Epidermal melanocyte (primary cell): Measurements from ENCODE around the gene JAZF1.

Experiments
- DNase-seq: peaks from one replicate; pipeline ENCODE4 v3.0.0; 2011; ENCODE audit warnings: low spot score; ENCODE audit not compliant: insufficient read length

Gene JAZF1

DNA sequence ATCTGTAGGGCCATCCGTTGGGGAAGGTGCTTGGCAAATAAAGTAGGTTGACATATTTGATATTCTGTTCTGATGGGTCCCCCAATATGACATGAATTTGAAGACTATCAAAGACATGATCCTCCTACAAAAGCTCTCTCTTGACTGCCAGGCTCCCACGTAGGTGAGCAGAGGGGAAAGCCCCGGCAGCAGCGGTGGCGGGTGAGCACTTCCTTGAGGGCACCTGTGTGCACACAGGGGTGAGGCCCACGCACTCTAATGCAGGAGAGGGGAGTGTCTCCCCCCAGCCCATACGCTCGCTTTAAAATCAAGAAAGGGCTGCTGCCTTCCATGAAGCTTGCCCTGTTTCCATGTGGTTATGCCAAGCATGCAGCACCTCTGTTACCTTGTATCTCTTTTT lies 340.3 kb downstream of the JAZF1 start:
- DNase-seq: no peak

DNA sequence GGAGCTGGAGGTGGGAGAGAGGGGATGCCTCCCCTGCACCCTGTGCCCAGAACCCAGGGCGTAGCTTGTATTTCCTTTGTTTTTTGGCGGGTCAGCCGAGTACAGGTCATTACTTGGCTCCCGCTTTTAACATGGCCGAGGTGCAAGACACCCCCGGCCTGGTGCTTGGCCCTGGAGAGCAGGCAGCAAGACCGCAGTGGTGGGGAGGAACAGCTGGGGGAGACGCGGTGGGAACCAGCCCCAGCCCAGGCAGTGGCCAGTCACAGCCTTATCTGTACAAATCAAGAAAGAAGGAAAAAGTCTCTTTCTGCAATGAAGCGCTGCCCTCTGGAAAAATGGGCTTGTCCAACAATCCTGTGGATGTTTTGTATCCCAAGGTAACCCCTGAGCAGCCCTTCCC lies 341.5 kb downstream of the JAZF1 start:
- no peak for DNase-seq

DNA sequence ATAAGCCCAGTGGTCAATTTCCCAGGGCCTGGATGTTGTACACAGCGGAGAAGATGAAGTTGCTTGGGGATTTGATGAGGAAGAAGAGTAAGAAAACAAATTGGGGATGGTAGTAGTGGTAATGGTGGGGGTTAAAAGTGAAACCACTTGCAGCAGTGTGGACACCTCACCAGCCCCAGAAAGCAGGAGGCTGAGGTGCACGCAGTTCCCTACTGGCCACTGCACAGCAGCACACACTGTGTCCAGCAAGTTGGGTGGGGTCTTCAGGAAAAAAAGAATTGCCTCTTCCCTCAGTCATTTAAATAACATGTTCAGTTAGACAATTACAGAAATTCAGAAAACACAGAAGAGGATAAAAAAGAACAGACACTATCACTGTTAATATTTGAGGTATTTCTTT lies 344.1 kb downstream of the JAZF1 start:
- DNase-seq: no peak

DNA sequence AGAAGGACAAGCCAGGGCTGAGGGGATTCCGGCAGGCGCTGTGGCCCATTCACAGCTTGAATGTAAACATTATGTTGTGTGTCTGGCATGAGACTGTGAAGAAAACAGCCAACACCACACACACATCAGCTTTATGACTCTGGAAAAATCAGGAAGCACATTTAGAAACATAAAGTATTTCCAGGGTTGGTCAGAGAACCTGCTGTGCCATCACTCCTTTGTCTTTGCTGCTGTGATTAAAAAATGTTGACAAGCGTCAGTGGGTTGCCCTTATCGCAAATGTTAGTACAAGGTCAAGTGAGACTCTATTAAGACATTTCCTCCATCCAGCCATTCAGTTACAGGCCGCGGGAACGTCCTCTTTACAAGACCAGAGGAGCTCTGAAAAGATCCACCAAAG lies 345.2 kb downstream of the JAZF1 start:
- DNase-seq: no peak

DNA sequence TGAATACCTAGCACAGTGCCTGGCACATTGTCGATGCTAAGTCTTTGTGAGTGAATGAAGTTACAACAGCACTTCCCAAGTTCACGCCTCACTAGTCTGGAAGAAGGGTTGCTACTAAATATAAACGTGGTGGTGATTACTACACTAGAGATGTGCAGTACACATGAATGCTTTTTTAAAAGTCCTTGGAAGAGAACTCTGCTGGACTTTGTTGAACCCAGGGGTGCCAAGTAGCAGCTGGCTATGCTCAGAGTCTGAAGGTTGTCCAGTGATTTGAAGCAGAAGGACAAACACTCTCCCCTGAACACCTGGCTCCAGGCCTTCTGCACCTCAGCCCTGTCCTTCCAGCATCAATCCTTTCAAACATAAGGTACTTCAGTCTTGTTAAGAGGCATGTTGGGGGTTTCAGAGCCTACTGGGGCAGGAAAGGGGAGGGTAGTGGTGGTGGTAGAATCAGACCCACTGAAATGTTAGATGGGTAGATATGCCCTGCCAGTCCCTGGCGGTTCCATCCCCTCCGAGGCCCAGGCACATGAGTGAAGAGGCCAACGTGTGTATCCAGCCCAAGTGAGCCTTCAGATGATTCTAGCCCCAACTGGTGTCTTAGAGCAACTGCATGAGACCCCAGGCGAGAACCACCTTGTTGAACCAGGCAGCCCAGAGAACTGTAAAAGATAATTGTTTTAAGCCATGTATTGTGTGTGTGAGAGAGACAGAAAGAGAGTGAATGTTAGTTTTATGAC lies 346.2 kb downstream of the JAZF1 start:
- no peak for DNase-seq

DNA sequence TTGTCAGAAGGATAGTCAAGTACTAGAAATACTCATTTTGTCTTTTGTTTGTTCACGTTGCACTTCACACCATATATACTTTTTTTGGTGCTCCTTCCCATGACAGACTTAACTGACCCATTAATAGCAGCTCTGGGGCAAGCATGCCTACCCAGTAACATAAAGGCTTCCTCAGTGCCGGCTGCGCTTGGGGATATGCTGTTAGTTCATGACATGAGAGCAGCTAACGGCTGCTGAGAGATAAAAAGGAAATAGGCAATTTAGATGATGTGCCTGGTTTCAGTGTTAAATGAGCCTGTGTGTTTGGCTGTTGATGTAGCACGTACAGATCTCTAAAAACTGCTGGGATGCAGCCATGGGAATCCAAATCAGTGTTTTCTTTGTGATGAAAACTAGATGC lies 354.2 kb downstream of the JAZF1 start:
- DNase-seq: no peak

DNA sequence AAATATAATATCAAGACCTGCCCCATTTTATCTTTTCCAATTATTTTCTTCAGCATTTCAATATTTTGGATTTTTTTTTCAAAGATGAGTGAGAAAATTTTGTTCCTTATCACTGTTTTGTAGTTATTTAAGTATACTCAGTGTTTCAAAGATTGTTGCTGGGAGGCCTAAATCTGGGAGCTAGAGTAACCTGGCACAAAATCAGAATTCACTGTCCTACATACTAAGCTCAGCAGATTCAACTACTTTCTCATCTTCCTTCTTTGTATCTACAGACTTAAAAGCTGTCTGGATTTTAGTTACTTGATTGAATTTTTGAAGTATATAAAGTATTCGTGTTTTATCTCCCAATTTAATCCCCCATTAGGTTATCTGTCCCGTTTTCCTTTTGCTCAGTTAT lies 354.7 kb downstream of the JAZF1 start:
- DNase-seq: no peak

- DNase-seq: no peak
Observed at GRCh38 chr7:27822245-27822644, 358.4 kb downstream of the JAZF1 start.

DNA sequence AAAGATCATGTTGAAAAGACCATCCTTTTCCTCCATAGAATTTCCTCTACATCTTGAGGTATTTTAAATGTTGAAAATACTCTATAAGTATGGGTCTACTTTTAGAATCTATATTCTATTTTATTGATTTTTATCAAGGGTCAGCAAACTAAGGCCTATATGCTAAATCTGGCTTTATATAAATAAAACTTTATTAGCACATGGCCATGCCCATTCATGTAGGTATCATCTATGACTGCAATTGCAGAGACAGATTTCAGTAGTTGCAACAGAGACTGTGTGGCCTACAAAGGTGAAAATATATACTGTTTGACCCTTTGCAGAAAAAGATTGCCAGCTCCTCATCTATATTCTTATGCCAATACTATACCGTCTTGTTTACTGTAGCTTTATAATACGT lies 367.9 kb downstream of the JAZF1 start:
- DNase-seq: no peak

DNA sequence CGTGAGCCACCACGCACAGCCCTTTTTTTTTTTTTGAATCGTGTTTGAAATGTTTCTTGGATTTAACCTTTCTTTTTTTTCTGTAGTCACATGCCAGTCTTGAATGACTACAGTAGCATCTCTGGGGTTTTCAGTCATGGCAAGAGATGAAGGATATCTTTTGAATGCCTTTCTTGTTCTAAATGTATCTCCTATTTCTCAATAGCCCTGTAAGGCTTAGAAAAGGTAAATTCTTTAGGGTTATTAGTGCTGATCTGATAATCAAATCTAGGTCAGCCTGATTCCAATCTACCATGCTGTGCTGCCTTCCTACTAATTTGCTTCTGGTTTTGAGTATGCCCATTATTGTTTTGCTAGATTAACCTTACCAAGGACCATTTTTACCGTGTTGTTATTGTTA lies 370.4 kb downstream of the JAZF1 start:
- no peak for DNase-seq

- DNase-seq: no peak
Observed at GRCh38 chr7:27808626-27809025, 372.0 kb downstream of the JAZF1 start.

DNA sequence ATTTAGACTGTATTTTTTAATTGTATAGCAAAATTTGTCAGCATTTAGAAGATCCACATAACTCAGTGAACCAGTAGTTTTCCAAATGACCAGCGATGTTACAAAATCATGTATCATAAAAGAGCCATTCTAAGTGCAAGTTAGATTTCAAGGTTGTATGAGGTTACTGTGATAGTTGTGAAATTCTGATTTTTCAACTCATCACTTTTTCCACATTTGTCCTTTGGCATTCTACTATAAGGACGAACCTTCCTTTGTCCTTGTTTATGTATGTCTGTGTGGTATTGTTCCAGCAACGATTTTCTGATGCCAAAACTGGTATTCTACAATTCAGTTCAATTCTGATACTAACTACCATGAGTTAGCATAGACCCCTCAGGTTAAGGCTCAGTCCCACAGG lies 376.5 kb downstream of the JAZF1 start:
- DNase-seq: no peak

GRCh38 chr7:27802999-27803398 lies 377.6 kb downstream of the JAZF1 start:
- no peak for DNase-seq

- no peak for DNase-seq
Observed at GRCh38 chr7:27799212-27799611, 381.4 kb downstream of the JAZF1 start.

GRCh38 chr7:27795977-27796376 lies 384.6 kb downstream of the JAZF1 start:
- no peak for DNase-seq

DNA sequence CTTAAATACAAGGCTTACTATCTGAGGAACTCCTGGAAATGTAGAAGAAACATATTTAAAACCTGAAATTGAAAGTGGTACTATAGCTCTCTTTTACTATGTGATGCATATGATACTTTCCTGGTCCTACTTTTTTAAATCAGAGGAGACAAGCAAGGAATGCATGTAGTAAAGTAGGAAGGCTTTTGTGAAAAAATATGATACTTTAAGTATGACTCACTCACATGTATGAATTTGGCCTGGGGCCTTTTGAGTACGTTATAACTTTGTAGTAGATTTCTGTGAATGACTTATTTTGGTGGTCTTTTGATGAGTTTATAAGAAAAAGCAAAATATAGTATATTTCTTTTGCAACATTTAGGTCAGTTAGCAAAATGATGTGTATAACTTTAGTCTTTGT lies 386.8 kb downstream of the JAZF1 start:
- DNase-seq: no peak

- DNase-seq: no peak
Observed at GRCh38 chr7:27788437-27788836, 392.2 kb downstream of the JAZF1 start.

DNA sequence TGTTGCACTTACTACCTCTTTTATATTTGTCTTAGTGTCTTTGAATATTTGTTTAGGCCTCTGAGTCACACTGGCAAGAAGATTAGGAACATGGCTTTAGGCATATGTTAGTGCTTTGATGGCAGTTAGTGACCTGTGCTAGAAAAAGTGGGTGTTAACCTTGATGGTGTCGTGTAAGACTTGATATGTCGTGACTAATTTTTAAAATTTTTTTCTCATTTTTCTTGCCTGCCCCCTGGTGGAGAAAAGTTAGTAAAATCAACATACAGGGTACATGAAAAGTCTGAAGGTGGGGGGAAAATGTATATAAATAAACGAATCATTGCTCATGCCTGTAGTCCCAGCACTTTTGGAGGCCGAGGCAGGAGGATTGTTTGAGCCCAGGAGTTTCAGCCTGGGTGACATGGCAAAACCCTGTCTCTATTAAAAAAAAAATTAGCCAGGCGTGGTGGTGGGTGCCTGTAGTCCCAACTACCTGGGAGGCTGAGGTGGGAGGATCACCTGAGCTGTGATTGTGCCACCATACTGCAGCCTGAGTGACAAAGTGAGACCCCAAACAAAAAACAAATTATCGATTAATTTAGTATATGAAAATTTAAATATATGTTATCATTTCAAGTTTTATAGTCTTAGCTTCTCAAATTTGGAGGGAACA lies 396.1 kb downstream of the JAZF1 start:
- no peak for DNase-seq

GRCh38 chr7:27782849-27783248 lies 397.7 kb downstream of the JAZF1 start:
- DNase-seq: no peak

- no peak for DNase-seq
Observed at GRCh38 chr7:27781188-27781587, 399.4 kb downstream of the JAZF1 start.
